GM23248 (cell line): ENCODE measurements around the gene ITGB7. TPM values are rescaled to one million over a fixed set of nuclear protein-coding genes. Genes with fewer than 3 reads are reported as not detected.

Experiments
- DNase-seq: peaks from one replicate; pipeline ENCODE4 v3.0.0-alpha.2; 2015
- H2AFZ ChIP-seq: fragments of 200-600 bp; sonication (generic); 2 replicates; pipeline ENCODE4 v1.6.1; 2016; ENCODE audit warnings: antibody characterized with exemption
- H3F3A ChIP-seq: fragments of 200-600 bp; sonication (generic); 2 replicates; pipeline ENCODE4 v1.6.1; 2016; ENCODE audit warnings: mild to moderate bottlenecking, antibody characterized with exemption, mixed run types; ENCODE audit not compliant: insufficient read depth
- H3K27ac ChIP-seq: fragments of 200-600 bp; sonication (generic); 2 replicates; pipeline ENCODE4 v1.5.1; 2016; ENCODE audit warnings: mild to moderate bottlenecking
- H3K27me3 ChIP-seq: fragments of 200-600 bp; sonication (generic); replicated peaks from 2 replicates; pipeline ENCODE4 v1.6.1; 2016; ENCODE audit warnings: mild to moderate bottlenecking; ENCODE audit not compliant: insufficient read depth
- H3K36me3 ChIP-seq: fragments of 200-600 bp; sonication (generic); 2 replicates; pipeline ENCODE4 v1.6.1; 2016; ENCODE audit warnings: low read depth, mild to moderate bottlenecking
- H3K4me1 ChIP-seq: fragments of 200-600 bp; sonication (generic); 2 replicates; pipeline ENCODE4 v1.6.1; 2016; ENCODE audit warnings: mild to moderate bottlenecking; ENCODE audit not compliant: insufficient read depth
- H3K4me2 ChIP-seq: fragments of 200-600 bp; sonication (generic); one replicate; pipeline ENCODE4 v1.6.1; 2016; ENCODE audit warnings: mild to moderate bottlenecking; ENCODE audit not compliant: unreplicated experiment
- H3K4me3 ChIP-seq: fragments of 200-600 bp; sonication (generic); 2 replicates; pipeline ENCODE4 v1.5.1; 2016; ENCODE audit warnings: mild to moderate bottlenecking
- H3K79me2 ChIP-seq: fragments of 200-600 bp; sonication (generic); 2 replicates; pipeline ENCODE4 v1.6.1; 2016; ENCODE audit warnings: mild to moderate bottlenecking; ENCODE audit not compliant: insufficient read depth
- H3K9ac ChIP-seq: fragments of 200-600 bp; sonication (generic); 2 replicates; pipeline ENCODE4 v1.6.1; 2016; ENCODE audit warnings: mild to moderate bottlenecking
- H3K9me2 ChIP-seq: fragments of 200-600 bp; sonication (generic); 2 replicates; pipeline ENCODE4 v1.6.1; 2016; ENCODE audit warnings: mixed run types, mild to moderate bottlenecking, moderate library complexity; ENCODE audit not compliant: insufficient read depth
- H3K9me3 ChIP-seq: fragments of 200-600 bp; sonication (generic); one replicate; pipeline ENCODE4 v1.6.1; 2017; ENCODE audit warnings: low read depth
- H4K20me1 ChIP-seq: fragments of 200-600 bp; sonication (generic); 2 replicates; pipeline ENCODE4 v1.6.0; 2016; ENCODE audit not compliant: insufficient read depth
- EZH2 ChIP-seq: fragments of 200-600 bp; sonication (generic); IDR thresholded peaks from 2 replicates; pipeline ENCODE4 v1.6.1; 2018; ENCODE audit warnings: antibody characterized with exemption, mild to moderate bottlenecking; ENCODE audit not compliant: insufficient read depth, poor library complexity, severe bottlenecking
- EZH2phosphoT487 ChIP-seq: fragments of 200-600 bp; sonication (generic); IDR thresholded peaks from 2 replicates; pipeline ENCODE4 v1.6.1; 2018; ENCODE audit warnings: antibody characterized with exemption, moderate library complexity, mild to moderate bottlenecking, low read depth; ENCODE audit not compliant: insufficient read depth
- WGBS, 2 experiments: methylation state at CpG; one replicate each; pipeline ENCODE4 v1.1.6; 2015 to 2017; ENCODE audit warnings: low lambda C conversion rate in 2 of 2, low coverage in 1 of 2; ENCODE audit errors: missing lambda C conversion rate in 2 of 2; 5-methylcytosine and 5-hydroxymethylcytosine counted together
- in situ Hi-C: fragments of 300-500 bp; cut with MboI; formaldehyde crosslinking; loops from 2 replicates; pipeline ENCODE4 v1.15.0; 2020
- polyA plus RNA-seq: library from polyadenylated mRNA; unstranded; fragments of >200 nt; fragmentation: Nextera tagmentation; extraction: Ambion mirVana; gene quantifications from 2 replicates; pipeline ENCODE4 v1.2.1, GENCODE V29; 2016
- total RNA-seq: library from RNA; depleted of rRNA; stranded (reverse); fragments of >200 nt; shearing (Covaris generic); gene quantifications from 2 replicates; pipeline ENCODE4 v1.2.3, GENCODE V29; 2014

ITGB7 gene
- total and polyA plus RNA-seq, 2 experiments from 2014 or later = 1.2 to 1.4 TPM

DNA sequence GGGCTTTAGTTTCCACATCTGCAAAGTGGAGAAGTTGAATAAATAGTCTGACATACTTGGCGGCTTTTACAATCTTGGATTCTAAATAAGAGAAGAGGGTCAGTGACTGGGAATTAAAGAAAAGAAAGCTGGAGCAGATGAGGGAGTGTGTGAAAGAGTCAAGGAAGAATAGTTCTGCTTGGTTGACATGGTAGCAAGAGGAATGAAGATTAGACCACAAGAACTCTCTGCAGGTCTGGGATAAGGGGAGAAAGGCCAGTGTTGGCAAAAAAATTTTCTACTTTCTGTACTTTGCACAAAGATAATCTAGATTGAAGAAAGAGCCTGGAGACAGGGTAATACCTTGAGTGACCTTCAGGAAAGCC is 5.9 kb downstream of the ITGB7 start:
- 100% methylated on average over 1 of the region's 1 CpG for WGBS, 2 experiments
- Histone ChIP-seq H3K27me3 (no peaks in the 10 kb centered on the region), H3K4me3 (no peak overlapping the region), H3K4me2 (no peak overlapping the region), H3K4me1 (peaks cover 8% of the 10 kb centered on the region), H4K20me1 (no peaks in the 10 kb centered on the region), H3K9me3 (no peaks in the 10 kb centered on the region), H3K36me3 (no peaks in the 10 kb centered on the region), H3K9ac (no peak overlapping the region), H2AFZ (no peak overlapping the region), H3F3A (peaks cover 13% of the 10 kb centered on the region), H3K27ac (no peak overlapping the region), H3K79me2 (no peaks in the 10 kb centered on the region), H3K9me2 (no peaks in the 10 kb centered on the region)
- DNase-seq = no peak
- in situ Hi-C loops = no loop called here
- no peak for TF ChIP-seq EZH2phosphoT487
- no peak for TF ChIP-seq EZH2

DNA sequence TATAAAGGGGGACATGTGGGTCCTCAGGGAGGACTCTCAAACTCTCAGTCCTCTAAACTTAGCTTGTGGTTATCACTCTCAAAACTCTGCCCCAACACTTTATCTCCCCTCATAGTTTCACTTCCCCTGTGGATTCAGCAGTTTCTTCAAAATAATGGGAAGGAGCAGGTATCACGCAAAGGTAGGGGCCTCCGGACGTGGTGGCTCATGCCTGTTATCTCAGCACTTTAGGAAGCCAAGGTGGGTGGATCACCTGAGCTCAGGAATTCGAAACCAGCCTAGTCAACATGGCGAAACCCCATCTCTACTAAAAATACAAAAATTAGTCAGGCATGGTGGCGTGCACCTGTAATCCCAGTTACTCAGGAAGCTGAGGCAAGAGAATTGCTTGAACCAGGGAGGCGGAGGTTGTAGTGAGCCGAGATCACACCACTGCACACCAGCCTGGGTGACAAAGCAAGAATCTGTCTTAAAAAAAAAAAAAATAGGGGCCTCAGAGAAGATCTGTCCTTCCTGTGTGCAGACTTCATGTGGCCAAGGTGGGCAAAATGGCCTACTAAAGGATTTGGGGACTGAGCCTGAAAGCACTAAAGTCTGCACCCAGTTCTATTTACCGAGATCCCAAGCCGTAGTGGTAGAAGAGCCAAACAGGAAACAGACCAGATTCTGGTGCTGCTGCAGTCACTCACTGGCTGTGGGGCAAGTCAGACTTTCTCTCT is 6.4 kb downstream of the ITGB7 start:
- Histone ChIP-seq H3K9me2 (no peaks in the 10 kb centered on the region), H3K4me2 (no peak overlapping the region), H3K27me3 (no peaks in the 10 kb centered on the region), H3F3A (peaks cover 9% of the 10 kb centered on the region), H3K27ac (no peak overlapping the region), H3K36me3 (no peaks in the 10 kb centered on the region), H3K4me1 (peaks cover 4% of the 10 kb centered on the region; the same call in 1 of the 2 replicates), H3K9me3 (no peaks in the 10 kb centered on the region), H4K20me1 (no peaks in the 10 kb centered on the region), H3K9ac (no peak overlapping the region), H3K79me2 (no peaks in the 10 kb centered on the region), H3K4me3 (no peak overlapping the region), H2AFZ (no peak overlapping the region)
- WGBS, 2 experiments = 91 to 93% methylated on average over 10 of the region's 10 CpGs
- DNase-seq = no peak
- no peak for TF ChIP-seq EZH2
- TF ChIP-seq EZH2phosphoT487 = no peak
- in situ Hi-C loops = no loop called here

DNA sequence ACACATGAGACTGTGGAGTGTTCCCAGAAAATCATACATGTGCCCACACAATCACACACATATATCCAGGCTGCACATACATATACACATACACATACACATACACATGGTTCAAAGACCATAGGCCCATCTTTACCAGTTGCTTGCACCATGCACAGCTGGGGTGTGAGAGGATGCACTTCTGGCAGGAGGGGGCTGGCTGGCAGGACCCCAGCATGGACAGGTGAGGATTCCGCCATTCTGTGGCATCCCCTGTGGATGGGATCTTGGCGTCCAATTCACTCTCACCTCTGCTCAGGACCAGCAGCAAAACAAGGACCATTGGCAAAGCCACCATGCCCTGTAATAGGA is 7.0 kb downstream of the ITGB7 start:
- H3K27me3 ChIP-seq = no peaks in the 10 kb centered on the region
- DNase-seq = no peak
- no peak overlapping the region for H3K4me2 ChIP-seq
- H3K4me3 ChIP-seq = no peak overlapping the region
- H3K9ac ChIP-seq = no peak overlapping the region
- 97 to 100% methylated on average over 2 of the region's 2 CpGs for WGBS, 2 experiments
- H3F3A ChIP-seq = peaks cover 4% of the 10 kb centered on the region; the same call in 1 of the 2 replicates
- H3K9me3 ChIP-seq = no peaks in the 10 kb centered on the region
- no peak overlapping the region for H2AFZ ChIP-seq
- H3K4me1 ChIP-seq = no peaks in the 10 kb centered on the region; the same call in 1 of the 2 replicates
- H3K36me3 ChIP-seq = no peaks in the 10 kb centered on the region
- in situ Hi-C loops = no loop called here
- no peaks in the 10 kb centered on the region for H3K9me2 ChIP-seq
- H4K20me1 ChIP-seq = no peaks in the 10 kb centered on the region
- H3K27ac ChIP-seq = no peak overlapping the region
- H3K79me2 ChIP-seq = no peaks in the 10 kb centered on the region
- TF ChIP-seq EZH2phosphoT487 = no peak
- TF ChIP-seq EZH2 = no peak

DNA sequence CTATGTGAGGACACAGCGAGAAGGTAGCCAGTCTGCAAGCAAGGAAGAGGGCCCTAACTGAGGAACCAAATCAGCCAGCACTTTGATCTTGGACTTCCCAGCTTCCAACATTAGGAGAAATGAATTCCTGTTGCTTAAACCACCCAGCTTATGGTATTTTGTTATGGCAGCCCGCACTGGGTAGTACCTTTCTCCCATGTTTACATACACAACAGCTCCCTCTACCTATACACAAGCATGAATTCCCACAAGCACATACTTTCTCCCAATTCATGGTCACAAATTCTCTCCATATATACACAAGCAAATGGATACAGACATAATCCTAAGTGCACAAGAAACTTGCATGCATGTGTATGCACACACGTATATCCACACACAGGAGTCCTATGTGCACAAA is 7.4 kb downstream of the ITGB7 start:
- Histone ChIP-seq H3K4me2 (no peak overlapping the region), H3K27ac (no peak overlapping the region), H3K36me3 (no peaks in the 10 kb centered on the region), H3K9me3 (no peaks in the 10 kb centered on the region), H3K4me3 (no peak overlapping the region), H3K27me3 (no peaks in the 10 kb centered on the region), H3K79me2 (no peaks in the 10 kb centered on the region), H3K9me2 (no peaks in the 10 kb centered on the region), H2AFZ (no peak overlapping the region), H3F3A (0 out of 2 replicates have a peak, but pooled peaks cover under 1% of the 10 kb centered on the region), H3K9ac (no peak overlapping the region), H4K20me1 (no peaks in the 10 kb centered on the region), H3K4me1 (no peaks in the 10 kb centered on the region; the same call in 1 of the 2 replicates)
- WGBS, 2 experiments = 94% methylated on average over 3 of the region's 3 CpGs
- no peak for DNase-seq
- in situ Hi-C loops = no loop called here
- TF ChIP-seq EZH2 (no peak), EZH2phosphoT487 (no peak)
